Measurements from ENCODE around the gene SPRING1.
A peak's percentile ranks its signal among the peaks of the same experiment; 100 is the strongest.

SPRING1 gene

GRCh38 chr12:116708826-116709756 lies 28.8 kb downstream of the SPRING1 start:
- DNase-seq = peak; percentile 64

DNA sequence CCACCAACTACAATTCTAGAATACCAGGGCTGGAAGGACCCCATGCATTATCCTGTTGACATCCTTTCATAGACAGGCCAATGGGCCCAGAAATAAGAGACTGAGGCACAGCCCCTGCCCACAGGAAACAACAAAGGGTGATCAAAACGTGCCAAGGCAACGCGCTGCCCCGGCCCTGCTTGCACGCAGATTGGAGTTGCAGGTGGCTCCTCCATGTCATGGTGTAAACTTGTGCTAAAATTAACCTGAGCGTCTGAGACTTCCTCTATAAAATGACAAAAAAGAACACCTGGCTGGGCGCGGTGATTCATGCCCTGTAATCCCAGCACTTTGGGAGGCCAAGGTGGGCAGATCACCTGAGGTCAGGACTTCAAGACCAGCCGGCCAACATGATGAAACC lies 30.1 kb downstream of the SPRING1 start:
- no peak for DNase-seq

DNA sequence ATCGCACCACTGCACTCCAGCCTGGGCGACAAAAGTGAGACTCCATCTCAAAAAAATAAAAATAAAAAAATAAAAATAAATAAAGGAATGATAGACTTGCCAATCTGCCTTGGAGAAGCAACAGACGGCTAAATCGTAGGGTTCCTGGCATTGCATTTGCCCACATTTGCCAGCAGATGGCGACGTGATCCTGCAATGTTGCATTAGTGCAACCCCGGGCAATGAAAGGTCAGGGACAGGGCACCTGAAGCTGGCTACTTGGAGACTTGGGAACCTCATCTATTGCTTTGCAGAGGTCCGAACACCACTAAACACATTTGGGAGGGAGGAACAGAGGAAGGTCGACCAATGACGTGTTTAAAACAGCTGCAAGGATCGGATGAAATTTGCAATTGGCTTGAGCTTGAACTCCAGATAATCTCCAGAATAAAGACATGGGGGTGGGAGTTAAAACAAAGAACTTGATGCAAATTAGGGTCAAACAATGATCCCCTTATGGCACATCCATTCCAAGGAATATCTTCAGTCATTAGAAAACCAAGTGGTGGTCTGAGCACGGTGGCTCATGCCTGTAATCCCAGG lies 34.6 kb downstream of the SPRING1 start:
- DNase-seq = no peak

GRCh38 chr12:116701432-116701831 lies 36.4 kb downstream of the SPRING1 start:
- DNase-seq = no peak

DNA sequence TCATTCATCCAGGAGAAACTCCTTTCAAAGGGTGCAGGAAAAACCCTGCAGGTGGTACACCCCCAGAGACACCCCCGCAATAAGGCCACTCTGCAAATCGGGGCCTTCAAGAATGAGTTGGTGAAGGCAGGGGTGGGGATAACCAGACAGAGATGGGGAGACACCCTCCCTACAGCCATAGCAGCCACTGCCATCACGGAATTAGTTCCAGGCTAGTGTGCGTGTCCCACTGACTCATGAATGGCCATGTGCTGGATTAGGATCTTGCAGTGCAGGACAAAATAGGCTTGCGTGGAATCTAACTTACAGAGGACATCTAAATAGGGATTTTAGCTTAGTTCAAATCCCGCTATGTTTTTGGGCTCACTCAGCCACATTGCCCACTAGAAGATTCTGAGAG lies 37.8 kb downstream of the SPRING1 start:
- DNase-seq = no peak

GRCh38 chr12:116698554-116699075 lies 39.3 kb downstream of the SPRING1 start:
- no peak for DNase-seq

- no peak for DNase-seq
Observed at GRCh38 chr12:116698116-116698515, 39.8 kb downstream of the SPRING1 start.

DNA sequence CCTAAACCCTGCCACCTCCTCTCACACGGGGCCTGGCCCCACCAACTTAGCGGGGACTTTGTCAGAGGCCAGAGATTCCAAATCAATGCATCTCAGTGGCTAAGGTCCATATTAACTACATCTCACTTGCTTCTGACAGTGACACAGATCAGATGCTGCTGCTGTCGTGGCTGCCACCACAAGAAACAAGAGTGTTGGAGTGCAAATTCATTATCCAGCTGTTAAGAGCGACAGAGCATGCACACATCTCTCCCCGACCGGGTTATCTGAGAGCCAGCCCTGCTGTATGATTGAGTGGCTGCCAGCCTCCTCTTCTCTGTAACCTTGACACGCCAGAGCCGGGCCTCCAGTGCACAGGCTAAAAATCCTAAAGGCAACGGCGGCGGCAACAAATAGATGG lies 40.2 kb downstream of the SPRING1 start:
- no peak for DNase-seq

- no peak for DNase-seq
Observed at GRCh38 chr12:116697305-116697704, 40.6 kb downstream of the SPRING1 start.

DNA sequence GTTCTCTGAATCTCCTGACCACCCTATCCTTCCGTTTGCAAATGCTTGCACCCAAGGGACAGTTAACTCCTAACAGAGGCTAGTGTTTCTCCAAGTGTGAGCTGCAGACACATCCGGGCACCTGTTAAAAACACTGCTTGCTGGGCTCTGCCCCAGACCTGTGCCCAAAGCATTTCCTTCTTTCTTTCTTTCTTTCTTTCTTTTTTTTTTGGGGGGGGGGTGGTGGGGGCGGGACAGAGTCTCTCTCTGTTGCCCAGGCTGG lies 42.5 kb downstream of the SPRING1 start:
- DNase-seq = no peak

DNA sequence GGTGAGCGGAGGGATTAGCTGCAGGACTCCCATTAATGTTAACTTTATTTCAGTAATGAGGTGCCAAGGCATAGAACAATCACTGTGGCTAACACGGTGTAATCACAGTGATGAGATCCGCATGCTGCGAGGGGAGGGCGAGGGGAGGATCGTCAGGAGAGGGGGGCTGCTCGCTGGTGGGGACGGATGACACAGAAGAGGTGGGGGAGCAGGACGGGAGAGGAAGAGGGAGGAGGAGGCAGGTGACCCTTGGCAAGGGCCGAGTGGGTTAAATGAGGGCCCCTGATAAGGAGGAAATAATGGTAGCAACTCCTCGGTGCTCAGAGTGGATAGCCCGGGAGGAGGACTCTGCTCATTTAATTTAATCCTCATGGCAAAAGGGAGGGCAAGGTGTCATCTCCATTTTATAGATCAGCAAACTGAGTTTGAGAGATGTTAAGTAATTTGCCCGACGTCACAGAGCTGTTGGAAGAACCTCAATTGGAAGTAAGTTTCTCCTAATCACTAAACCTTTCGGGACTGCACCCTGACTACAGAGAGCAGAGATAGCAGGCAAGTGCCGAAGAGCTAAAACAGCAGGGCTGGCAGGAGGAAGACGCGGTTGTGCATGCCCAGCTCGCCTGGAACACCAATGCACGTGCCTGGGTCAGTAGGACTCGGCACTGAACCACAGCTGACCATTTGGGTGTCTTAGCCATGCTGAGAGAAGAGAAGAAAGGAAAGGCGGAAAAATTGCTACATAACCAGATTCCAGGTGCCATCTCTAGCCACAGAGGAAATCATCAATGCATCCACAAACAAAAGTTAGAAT lies 43.0 kb downstream of the SPRING1 start:
- DNase-seq = no peak

DNA sequence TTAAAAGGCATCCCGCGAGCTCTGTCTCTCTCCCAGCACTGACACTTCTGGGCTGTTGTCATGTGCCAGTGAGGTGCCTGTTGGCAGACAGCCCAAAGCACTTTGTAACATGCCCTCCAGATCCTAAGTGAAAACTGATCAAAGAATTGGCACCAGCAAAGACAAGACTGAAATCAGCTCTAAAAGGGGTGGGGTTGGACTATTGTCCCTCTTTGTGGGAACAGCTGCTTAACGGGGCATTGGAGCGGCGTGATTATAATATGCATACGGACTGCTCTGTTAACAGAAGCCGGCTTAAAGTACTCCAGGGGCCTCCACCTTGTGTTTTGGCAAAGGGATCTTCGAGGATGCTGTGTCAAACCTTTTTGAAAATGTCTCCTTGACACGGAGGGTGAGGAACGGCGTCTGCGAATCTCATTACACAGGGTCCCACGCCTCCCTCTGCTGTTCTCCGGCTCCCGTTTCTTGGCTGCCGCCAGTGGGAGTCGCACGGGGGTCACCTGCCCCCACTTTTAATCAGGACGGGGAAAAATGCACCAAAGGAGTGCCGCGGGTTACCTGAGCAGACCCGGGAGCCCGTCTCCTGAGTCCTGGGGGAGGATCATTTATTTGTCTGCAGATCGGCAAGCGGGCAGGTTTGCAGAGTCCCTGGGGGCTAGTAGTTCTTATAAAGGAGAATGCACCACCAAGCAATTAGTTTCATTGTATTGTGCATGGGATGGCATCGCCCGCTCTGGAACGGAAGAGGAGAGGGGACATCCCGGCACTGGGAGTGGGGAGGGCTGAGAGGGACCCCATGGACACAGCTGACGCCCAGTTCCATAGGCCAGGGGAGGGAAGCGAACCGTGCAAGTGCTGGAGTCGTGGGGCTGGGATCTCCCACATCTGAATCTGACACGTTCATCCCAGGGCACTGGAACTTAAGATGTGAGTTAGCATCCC lies 44.3 kb downstream of the SPRING1 start:
- peak; percentile 45 for DNase-seq

GRCh38 chr12:116692605-116693004 lies 45.3 kb downstream of the SPRING1 start:
- DNase-seq = no peak

DNA sequence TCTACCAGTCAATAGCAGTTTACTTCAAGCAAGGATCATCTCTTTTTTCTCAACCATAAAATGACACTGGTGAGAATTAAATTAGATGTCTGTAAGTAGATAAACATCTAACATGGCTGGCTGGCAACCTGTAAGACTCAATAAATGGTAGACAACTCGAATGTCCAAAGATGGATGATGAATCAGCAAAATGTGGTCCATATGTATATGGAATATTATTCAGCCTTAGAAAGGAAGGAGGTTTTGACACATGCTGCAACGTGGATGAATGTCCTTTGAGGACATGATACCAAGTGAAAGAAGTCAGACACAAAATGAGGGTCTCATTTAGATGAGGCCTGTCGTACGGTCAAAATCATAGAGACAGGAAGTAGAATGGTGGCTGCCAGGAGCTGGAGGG lies 46.2 kb downstream of the SPRING1 start:
- no peak for DNase-seq

DNA sequence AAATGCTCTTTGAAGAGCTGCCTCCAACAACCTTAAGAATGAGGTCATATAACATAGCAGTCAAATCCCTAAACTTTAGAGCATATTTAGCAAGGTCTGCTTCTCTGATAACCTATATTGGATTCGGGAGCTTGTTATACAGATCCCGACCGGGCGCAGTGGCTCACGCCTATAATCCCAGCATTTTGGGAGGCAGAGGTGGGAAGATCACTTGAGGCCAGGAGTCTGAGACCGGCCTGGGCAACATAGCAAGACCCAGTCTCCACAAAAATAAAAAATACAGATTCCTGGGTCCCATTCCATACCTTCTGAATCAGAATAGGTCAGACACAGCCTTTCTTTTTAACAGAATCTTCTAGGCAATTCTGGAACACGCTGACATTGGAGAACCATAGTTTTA lies 46.7 kb downstream of the SPRING1 start:
- no peak for DNase-seq

GRCh38 chr12:116689979-116690744 lies 47.7 kb downstream of the SPRING1 start:
- DNase-seq = no peak

DNA sequence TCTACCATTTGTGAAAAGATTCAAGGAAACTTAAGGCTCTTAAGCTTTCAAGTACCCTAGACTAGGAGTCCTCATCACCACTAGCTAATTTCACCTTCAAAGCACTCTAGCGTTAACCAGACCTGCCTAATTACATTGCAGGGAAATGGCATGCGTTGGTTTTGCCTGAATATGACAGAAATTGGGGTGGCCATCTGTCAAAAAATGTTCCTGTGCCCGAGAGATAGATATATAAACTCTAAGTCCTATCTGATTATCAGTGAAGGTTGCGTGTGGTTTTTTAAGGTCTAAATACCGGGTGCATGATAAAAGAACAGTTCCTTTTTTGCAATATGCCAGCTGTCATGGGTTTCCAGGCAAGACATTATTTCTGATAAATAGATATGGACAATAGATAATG lies 48.3 kb downstream of the SPRING1 start:
- no peak for DNase-seq
